GM21825 (cell line): ENCODE results near the gene IFT122.
A peak's percentile ranks its signal among the peaks of the same experiment; 100 is the strongest.
"Not testable (repeated sequence)": the region's sequence is repeated elsewhere in the genome, so short reads cannot be mapped to it uniquely, and the experiment has no call there.

Experiments used
- ATAC-seq: cut with Tn5 transposase; IDR thresholded peaks from one replicate; pipeline ENCODE4 v1.9.1; 2021; ENCODE audit warnings: mild to moderate bottlenecking, moderate library complexity; ENCODE audit not compliant: unreplicated experiment

The IFT122 gene, protein sequence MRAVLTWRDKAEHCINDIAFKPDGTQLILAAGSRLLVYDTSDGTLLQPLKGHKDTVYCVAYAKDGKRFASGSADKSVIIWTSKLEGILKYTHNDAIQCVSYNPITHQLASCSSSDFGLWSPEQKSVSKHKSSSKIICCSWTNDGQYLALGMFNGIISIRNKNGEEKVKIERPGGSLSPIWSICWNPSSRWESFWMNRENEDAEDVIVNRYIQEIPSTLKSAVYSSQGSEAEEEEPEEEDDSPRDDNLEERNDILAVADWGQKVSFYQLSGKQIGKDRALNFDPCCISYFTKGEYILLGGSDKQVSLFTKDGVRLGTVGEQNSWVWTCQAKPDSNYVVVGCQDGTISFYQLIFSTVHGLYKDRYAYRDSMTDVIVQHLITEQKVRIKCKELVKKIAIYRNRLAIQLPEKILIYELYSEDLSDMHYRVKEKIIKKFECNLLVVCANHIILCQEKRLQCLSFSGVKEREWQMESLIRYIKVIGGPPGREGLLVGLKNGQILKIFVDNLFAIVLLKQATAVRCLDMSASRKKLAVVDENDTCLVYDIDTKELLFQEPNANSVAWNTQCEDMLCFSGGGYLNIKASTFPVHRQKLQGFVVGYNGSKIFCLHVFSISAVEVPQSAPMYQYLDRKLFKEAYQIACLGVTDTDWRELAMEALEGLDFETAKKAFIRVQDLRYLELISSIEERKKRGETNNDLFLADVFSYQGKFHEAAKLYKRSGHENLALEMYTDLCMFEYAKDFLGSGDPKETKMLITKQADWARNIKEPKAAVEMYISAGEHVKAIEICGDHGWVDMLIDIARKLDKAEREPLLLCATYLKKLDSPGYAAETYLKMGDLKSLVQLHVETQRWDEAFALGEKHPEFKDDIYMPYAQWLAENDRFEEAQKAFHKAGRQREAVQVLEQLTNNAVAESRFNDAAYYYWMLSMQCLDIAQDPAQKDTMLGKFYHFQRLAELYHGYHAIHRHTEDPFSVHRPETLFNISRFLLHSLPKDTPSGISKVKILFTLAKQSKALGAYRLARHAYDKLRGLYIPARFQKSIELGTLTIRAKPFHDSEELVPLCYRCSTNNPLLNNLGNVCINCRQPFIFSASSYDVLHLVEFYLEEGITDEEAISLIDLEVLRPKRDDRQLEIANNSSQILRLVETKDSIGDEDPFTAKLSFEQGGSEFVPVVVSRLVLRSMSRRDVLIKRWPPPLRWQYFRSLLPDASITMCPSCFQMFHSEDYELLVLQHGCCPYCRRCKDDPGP

DNA sequence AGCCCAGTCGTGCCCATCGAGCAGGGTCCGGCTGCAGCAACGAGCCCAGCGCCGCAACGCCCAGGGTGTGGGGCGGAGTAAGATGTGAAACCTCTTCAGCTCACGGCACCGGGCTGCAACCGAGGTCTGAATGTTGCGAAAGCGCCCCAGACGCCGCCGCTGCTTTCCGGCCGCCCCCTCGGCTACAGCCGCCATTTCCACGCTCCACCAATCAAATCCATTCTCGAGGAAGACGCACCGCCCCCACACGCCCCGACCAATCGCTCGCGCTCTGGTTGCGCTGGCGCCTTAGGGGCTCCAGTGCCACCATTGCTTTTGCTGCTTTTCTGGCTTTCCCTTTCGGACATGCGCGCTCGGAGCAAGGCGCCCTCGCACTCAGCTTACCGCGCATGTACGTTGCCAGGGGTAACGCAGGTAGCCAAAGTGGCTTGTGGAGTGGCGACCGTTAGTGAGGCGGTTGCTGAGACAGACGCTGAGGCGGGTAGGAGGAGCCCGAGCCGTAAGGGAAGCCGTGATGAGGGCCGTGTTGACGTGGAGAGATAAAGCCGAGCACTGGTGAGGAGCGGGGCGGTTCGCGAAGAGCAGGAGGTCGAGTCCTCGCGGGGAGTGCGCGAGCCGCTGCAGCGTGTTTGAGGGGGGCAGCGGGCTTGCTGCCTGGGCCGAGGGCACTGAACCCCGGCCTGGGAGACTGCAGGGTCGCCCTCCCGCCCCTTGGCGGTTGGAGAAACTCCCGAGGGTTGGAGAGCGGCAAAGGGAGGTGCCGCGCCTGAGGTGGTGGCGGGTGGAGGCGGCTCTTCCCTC, at the start of gene IFT122, which contains the start of gene MBD4:
Gene IFT122, plus strand, starts transcription at position 408 of the 801 bp plus-strand sequence. Its CDS starts 107 bp downstream, at position 515.
Gene MBD4, minus strand, starts transcription at position 132 of the 801 bp plus-strand sequence. Its CDS starts 115 bp downstream, at position 17.
- peak; percentile 81 for ATAC-seq

DNA sequence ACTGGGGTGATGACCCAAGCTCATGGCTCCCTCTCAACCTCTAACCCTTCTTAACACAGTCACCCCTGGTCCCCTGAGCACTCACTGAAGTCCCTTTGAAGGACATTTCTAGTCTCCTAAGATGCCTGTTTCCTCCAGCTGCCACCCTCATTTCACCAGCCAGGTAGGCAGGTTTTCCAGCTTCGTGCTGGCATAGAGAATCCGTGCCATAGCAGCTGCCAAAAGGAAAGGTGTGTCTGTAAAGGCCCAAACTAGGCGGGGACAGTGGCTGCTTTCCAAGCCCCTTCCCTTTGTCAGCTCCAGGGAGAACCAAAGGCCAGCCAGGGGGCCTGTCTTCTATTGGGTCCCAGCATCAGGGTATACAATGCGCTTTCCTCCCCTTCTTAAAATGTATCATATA, 48.4 kb upstream of the IFT122 start:
- ATAC-seq, result not testable (repeated sequence)

GRCh38 chr3:129392106-129392887, 47.7 kb upstream of the IFT122 start:
- not testable (repeated sequence) for ATAC-seq

DNA sequence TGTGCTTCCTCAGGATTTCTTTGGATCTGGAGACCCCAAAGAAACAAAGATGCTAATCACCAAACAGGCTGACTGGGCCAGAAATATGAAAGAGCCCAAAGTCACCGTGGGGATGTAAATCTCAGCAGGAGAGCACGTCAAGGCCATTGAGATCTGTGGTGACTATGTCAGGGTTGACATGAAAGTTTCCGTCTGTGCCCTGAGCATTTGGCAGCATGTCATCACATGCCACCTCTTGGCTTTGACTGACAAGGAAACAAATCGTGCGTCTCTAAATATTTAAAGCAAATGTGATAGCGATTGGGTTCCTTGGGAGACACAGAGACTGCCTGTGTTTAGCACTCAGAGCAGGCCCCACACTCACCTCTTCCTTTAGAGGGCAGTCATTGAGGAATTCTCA, 46.8 kb upstream of the IFT122 start:
- no peak for ATAC-seq

- not testable (repeated sequence) for ATAC-seq
These were observed 46.1 kb upstream of the IFT122 start for GRCh38 chr3:129393760-129394564.

GRCh38 chr3:129398803-129399144, 41.2 kb upstream of the IFT122 start:
- no peak for ATAC-seq

DNA sequence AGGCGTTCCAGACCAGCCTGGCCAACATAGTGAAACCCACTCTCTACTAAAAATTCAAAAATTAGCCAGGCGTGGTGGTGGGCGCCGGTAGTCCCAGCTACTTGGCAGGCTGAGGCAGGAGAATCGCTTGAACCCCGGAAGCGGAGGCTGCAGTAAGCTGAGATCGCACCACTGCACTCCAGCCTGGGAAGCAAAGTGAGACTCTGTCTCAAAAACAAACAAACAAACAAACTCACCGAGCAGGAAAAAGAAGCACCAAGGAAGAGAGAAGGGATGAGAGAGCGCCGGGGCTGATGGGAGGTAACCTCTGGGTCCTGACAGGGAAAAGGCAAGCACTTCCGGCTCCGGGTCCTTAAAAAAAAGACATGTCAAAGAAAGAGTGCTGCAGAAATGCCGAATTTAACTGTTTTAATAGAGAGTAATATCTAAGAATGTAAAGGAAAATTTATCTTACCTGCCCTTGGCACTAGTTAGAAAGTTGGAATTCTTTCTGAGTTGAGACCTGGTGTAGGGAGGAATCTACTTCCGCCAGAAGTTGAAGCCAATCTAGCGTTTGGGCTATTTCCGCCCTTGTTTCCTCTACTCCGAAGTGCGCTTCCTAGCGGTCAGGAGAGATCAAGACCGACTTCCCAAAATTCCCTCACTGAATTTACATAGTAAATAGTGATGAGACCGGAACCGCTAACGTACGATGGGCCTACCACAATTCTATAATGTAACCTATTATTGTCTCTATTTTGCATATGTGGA, 40.7 kb upstream of the IFT122 start:
- peak; percentile 62 for ATAC-seq

DNA sequence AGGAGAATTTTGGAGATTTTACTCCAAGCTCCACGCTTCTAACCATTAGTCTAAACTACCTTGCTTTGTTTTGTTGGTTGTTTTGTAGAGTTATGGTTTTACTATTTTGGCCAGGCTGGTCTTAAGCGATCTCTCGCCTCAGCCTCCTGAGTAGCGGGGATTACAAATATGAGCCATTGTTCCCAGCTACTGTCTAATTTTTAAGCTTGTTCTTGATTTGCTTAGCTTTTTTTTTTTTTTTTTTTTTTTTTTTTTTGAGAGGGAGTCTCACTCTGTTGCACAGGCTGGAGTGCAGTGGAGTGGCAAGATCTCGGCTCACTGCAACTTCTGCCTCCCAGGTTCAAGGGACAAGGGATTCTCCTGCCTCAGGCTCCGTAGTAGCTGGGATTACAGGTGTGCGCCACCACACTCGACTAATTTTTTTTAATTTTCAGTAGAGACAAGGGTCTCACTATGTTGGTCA, 40.1 kb upstream of the IFT122 start:
- ATAC-seq, result peak; percentile 17

GRCh38 chr3:129402210-129402609, 37.8 kb upstream of the IFT122 start:
- no peak for ATAC-seq

DNA sequence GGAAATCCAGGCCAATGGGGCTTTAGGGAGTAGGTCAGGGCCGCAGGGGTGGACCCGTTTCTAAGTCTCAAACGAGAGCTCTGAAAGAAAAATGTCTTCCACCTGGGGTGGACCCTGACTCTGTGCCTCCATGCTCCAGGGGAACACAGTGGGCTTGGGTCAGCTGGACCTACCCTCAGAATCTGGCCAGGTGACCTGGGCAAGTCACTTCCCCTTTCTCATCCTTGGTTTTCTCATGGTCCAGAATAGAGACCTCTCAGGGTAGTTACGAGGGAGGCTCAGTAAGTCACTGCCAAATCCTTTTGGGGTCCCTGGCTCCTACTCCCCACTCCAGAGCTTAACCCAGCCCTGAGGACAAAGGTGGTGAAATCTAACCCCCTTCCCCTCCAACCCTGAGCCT, 37.4 kb upstream of the IFT122 start:
- ATAC-seq, result no peak

GRCh38 chr3:129403450-129403849, 36.6 kb upstream of the IFT122 start:
- no peak for ATAC-seq

GRCh38 chr3:129404130-129404529, 35.9 kb upstream of the IFT122 start:
- ATAC-seq, result no peak

GRCh38 chr3:129404610-129405009, 35.4 kb upstream of the IFT122 start:
- ATAC-seq, result no peak

DNA sequence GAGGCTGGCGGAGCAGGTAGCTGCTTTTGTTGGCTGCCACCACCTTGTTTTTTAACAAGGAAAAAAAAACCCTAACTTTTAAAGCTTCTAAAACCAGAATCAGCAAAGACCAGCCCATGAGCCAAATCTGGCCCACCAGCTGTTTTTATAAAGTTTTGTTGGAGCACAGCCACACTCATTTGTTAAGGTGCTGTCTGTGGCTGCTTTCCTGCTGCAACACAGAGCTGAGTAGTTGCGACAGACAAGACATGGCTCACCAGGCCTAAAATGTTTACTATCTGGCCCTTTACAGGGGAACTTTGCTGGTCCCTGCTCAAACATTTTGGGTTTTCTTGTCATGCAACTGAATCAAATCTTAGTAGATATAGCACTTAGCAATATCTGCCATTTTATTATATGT, 30.5 kb upstream of the IFT122 start:
- ATAC-seq, result no peak

- ATAC-seq, result no peak
These were observed 29.1 kb upstream of the IFT122 start for GRCh38 chr3:129410971-129411370.

DNA sequence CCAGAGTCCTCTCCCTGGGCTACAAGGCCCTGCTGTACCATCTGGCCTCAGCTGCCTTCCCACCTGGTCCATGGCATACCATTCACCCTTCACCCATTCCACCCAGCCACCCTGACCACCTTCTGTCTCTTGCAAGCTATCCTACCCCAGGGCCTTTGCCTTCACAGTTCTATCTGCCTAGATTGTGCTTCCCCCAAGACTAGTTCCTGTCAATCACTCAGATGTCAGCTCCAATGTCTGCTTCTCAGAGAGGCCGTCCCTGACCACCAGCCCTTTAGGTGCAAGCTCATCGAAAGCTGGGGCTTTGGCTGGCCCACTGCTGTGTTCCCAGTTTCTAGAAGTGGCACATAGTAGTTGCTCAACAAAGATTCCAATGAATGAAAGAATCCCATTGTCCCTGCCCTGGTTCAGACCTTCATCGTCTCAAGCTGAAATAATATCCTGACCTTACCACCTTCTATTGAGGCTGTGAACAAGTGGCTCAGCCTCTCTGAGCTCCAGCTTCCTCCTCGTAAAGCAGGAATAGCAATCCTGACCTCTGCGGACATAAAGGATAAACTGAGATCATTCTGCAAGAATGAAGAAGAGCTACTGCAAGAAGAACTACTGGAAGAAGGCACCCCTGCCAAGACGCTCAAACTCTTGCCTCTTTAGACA, 27.4 kb upstream of the IFT122 start:
- no peak for ATAC-seq

DNA sequence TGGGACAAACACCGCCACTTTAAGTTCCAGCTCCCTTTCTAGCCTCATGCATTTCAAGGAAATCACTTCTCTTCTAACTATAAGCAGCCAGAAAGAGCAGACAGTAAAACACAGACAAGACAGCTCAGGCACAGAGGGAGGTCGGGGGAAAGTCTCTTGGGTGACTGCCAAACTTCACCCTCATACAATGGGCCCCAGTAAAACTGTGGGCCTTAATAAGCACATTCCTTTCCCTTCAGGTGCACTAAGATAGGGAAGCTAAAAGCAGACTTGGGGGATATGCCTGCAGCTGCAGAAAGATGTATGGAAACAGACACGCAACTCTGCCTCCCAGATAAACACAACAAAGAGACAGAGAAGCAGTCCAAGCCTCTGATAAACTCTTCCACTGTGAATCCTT, 26.8 kb upstream of the IFT122 start:
- ATAC-seq, result not testable (repeated sequence)
